ENCODE measurements around the gene OR4F15. TPM values are rescaled to one million over a fixed set of nuclear protein-coding genes. Genes with fewer than 3 reads are reported as not detected.

OR4F15 gene
- not detected in 2 replicates for total RNA-seq

GRCh38 chr15:101811902-101812301 lies at the start of gene OR4F15:
Gene OR4F15, plus strand, starts transcription at chr15:101812202. Its CDS starts 5,985 bp downstream, at chr15:101818187.

DNA sequence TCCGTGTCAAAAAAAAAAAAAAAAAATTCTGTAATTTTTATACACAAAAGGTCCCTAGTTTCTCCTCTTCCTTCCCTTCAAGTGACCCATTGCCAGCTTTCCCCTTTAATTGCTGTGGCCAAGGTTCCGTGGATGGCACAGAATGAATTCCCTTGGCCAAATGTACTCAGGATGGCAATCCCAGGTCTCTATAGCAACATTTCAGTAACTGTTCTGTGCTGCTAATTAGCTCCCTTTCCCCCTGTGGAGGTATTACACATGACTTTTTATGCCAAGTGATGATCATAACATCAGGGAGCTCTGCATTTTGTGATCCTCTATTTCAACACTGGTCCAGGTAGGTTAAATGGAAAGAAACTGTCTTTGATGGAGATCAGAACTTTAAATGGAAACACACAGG lies 8.8 kb upstream of the OR4F15 start, which contains the start of gene OR4F6:
TSS of gene OR4F6 (plus strand) at position 301 of the 400 bp plus-strand sequence. CDS start 2,211 bp downstream, outside the sequence.

Other genes with a start within 250 kb of the OR4F15 start
- 25.9 and 33.1 TPM in 2 replicates for gene TM2D3, start 159.8 kb upstream of the OR4F15 start, total RNA-seq
- 5.8 and 6.6 TPM in 2 replicates for gene TARS3, start 87.7 kb upstream of the OR4F15 start, total RNA-seq
- not detected in 2 replicates for gene OR4F6, start 8.7 kb upstream of the OR4F15 start, total RNA-seq

Measured in cardiac ventricle fibroblast (primary cell).